Neural cell (in vitro differentiated cells): ENCODE data around the gene ADM2.

Experiments used
- CTCF ChIP-seq: fragments of 450-650 bp; IDR thresholded peaks from 2 replicates; pipeline ENCODE4 v1.5.1; 2014; ENCODE audit warnings: antibody characterized with exemption, mild to moderate bottlenecking, moderate library complexity; ENCODE audit not compliant: poor library complexity, severe bottlenecking
- EP300 ChIP-seq: fragments of 450-650 bp; conservative IDR thresholded peaks from 2 replicates; pipeline ENCODE4 v1.6.1; 2014; ENCODE audit warnings: antibody characterized with exemption, mild to moderate bottlenecking, moderate library complexity; ENCODE audit not compliant: poor library complexity, severe bottlenecking
- EZH2 ChIP-seq: fragments of 200-600, 300-800 bp; shearing (Covaris generic), sonication (generic); IDR thresholded peaks from 2 replicates; pipeline ENCODE4 v1.6.1; 2014; ENCODE audit warnings: antibody characterized with exemption, low read length, borderline replicate concordance, mild to moderate bottlenecking; ENCODE audit not compliant: insufficient read depth, poor library complexity, severe bottlenecking
- MXI1 ChIP-seq: fragments of 450-650 bp; conservative IDR thresholded peaks from 2 replicates; pipeline ENCODE4 v1.6.1; 2014; ENCODE audit warnings: antibody characterized with exemption, mild to moderate bottlenecking; ENCODE audit not compliant: poor library complexity, severe bottlenecking
- POLR2AphosphoS5 ChIP-seq: IDR thresholded peaks from 2 replicates; pipeline ENCODE4 v1.6.1; 2012
- RAD21 ChIP-seq: fragments of 450-650 bp; conservative IDR thresholded peaks from 2 replicates; pipeline ENCODE4 v1.6.1; 2014; ENCODE audit warnings: antibody characterized with exemption, mild to moderate bottlenecking, moderate library complexity
- REST ChIP-seq: IDR thresholded peaks from 2 replicates; pipeline ENCODE4 v1.6.1; 2012; ENCODE audit warnings: borderline replicate concordance
- SMC3 ChIP-seq: fragments of 450-650 bp; conservative IDR thresholded peaks from 2 replicates; pipeline ENCODE4 v1.6.1; 2014; ENCODE audit warnings: antibody characterized with exemption, mild to moderate bottlenecking, moderate library complexity; ENCODE audit not compliant: poor library complexity
- TAF1 ChIP-seq: IDR thresholded peaks from 2 replicates; pipeline ENCODE4 v1.6.1; 2012; ENCODE audit warnings: low read depth

DNA sequence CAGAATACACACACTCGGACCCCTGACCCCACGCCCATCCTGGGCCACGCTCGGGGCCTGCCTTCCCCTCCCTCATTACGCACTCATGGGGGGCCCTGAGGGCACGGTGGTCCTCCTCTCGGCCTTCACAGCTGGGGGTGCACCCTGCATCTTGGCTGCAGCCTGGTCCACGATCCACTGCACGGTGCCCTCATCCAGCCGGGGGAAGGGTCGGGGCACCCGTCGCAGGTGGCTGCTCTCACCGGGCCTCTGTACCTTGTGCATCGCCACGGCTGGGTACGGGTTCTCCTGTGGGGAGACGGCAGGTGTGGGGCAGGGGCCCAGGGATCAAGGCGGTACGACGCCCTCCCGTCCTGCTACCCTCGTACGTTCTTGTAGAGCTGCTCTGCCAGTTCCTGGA is 16.9 kb upstream of the ADM2 start:
- TF ChIP-seq CTCF (no peak), REST (no peak), EP300 (no peak), POLR2AphosphoS5 (no peak), TAF1 (no peak), SMC3 (no peak), RAD21 (no peak), EZH2 (no peak), MXI1 (no peak)
